OCI-LY3 (cell line): ENCODE measurements around the gene PTPN3.

ENCODE experiments used
- EZH2phosphoT487 ChIP-seq: fragments of 200-600 bp; shearing (Covaris generic); IDR thresholded peaks from 2 replicates; pipeline ENCODE4 v1.6.1; 2018; ENCODE audit warnings: antibody characterized with exemption, mixed run types, low read depth
- TF ChIP-seq, protein P1 (sequence below): fragments of 200-600, 300-600 bp; sonication (generic); IDR thresholded peaks from 2 replicates; pipeline ENCODE4 v1.5.1; 2014; ENCODE audit warnings: antibody characterized with exemption, low read length, low read depth

DNA sequence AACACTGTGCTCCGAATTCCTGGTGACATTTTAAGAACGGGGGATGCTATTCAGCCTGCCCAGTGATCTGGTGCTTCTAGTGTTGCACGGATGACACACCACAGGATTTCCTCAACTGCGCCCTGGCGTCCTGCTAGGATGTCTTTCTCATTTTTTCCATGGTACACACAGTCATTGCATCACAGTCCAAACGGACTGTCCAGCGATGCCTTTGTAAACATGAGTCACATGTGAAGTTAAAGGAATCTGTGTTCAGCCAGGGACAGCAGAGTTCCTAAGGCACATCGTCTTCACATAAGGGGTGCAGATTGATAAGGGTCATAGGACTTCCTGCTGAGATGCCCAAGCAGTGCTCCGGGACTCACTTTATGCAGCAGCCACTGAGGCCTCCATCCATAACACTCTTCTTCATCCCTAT is 9.3 kb upstream of the PTPN3 start:
- TF ChIP-seq, protein P1, sequence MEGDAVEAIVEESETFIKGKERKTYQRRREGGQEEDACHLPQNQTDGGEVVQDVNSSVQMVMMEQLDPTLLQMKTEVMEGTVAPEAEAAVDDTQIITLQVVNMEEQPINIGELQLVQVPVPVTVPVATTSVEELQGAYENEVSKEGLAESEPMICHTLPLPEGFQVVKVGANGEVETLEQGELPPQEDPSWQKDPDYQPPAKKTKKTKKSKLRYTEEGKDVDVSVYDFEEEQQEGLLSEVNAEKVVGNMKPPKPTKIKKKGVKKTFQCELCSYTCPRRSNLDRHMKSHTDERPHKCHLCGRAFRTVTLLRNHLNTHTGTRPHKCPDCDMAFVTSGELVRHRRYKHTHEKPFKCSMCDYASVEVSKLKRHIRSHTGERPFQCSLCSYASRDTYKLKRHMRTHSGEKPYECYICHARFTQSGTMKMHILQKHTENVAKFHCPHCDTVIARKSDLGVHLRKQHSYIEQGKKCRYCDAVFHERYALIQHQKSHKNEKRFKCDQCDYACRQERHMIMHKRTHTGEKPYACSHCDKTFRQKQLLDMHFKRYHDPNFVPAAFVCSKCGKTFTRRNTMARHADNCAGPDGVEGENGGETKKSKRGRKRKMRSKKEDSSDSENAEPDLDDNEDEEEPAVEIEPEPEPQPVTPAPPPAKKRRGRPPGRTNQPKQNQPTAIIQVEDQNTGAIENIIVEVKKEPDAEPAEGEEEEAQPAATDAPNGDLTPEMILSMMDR = no peak
- no peak for TF ChIP-seq EZH2phosphoT487
